ENCODE measurements around the gene TIMM44.
A peak's percentile ranks its signal among the peaks of the same experiment; 100 is the strongest.
"Not testable (repeated sequence)": the region's sequence is repeated elsewhere in the genome, so short reads cannot be mapped to it uniquely, and the experiment has no call there.

The TIMM44 gene

DNA sequence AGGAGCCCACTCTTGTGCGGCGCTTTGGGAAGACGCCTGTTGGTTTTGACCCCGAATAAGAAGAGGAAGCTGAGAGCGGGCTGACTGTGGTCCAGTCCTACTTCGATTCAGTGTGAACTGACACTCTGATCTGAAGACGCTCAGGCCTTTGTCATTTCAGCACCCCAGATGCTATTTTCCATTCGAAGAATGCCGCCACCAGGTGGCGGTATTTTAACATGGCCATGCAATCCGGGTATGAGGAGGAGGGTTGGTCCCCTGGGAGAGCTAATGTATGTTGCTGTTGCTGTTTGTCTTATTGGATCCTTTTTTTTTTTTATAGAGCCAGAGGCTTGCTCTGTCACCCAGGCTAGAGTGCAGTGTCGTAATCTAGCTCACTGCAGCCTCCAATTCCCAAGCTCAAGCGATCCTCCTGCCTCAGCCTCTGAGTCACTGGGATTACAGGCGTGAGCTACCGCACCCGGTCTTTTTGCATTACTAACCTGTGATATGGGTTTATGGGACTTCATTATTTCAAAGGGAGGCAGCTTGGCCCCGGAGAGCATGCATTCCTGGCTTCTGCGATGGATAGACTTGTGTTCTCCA lies 803 bp upstream of the TIMM44 start:
- DNase-seq (ENCODE audit: low read depth in 2 of 2): peak; percentile 70 to 74

DNA sequence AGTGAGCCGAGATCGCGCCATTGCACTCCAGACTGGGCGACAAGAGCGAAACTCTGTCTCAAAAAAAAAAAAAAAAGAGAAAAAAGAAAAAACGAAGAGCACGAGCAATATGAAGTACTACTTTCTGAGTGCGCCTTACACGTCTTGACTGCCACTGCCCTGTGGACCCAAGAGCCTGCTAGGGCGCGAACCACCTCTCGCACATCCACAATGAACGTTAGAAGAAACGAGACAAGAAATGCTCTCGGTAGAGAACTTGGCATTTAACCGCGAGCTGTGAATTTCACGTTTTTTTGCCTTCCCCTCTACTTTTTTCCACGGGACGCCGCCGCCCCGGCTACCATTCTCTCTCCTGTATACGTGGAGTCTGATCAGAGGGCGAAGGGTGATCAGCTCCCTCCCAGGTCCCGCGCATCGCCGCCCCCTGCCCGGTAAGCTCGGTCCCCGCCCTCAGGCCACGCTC lies 454 bp downstream of the TIMM44 start:
- no peak for DNase-seq (ENCODE audit: low read depth in 2 of 2)

DNA sequence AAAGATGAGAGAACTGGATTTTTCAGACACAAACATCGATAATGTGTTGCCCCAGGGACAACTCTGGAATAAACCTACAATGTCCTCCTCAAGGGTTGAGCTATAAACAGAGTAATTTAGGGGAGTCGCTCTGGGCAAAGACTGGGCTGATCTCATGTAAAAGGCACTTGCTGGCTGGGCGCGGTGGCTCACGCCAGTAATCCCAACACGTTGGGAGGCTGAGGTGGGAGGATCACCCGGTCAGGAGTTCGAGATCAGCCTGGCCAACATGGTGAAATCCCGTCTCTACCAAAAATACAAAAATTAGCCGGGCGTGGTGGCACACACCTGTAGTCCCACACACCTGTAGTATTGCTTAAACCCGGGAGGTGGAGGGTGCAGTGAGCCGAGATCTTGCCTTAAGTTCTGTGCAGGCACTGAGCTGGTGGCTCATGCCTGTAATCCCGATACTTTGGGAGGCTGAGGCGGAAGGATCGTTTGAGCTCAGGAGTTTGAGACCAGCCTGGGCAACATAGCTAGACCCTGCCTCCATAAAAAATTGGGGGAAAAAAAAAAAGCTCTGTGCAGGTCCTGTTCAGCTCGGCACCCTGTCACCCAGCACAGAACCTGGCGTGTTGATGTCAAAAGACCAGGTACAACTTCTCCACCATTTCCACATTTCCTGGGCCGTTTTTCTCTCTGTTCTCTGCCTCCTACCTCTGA lies 1.4 kb downstream of the TIMM44 start:
- no peak for DNase-seq (ENCODE audit: low read depth in 2 of 2)

DNA sequence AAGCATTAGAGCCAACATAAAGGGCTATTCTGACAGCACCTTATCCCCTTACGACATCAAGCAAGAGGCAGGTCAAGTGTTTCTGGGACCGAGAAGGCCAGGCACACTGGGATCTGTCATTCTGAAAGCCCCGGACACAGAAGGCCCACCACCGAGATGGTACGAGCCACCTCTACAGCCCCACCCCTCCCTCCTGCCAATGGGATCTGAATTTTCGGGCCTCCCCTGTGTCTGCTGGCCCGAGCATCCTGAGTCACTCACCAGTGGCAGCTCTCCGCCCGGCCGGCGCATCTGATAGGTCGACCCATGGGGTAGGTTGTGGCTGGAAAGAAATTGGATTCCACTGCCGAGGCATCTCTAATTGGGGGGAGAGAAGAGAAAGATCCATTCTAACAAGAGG lies 2.6 kb downstream of the TIMM44 start:
- no peak for DNase-seq (ENCODE audit: low read depth in 2 of 2)

DNA sequence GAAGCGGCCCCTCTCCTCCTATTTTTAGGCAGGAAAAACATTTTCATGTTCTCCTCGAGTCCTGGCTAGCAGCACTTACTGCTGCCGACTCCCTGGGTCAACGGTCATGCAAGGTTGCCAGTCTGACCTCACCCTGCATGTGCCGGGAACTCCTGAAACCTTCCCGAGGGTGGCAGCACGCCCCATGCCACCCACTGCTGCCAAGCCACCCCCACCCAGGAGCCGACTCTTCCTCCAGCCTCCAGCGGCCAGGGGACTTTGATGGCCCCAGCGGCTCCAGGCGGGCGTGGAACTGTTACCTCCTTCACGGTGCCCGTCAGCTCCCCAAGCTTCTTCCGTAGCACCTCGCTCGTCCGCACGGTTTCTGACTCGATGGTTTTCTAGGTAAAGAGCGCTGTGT lies 8.7 kb downstream of the TIMM44 start:
- DNase-seq (ENCODE audit: low read depth in 2 of 2): no peak

DNA sequence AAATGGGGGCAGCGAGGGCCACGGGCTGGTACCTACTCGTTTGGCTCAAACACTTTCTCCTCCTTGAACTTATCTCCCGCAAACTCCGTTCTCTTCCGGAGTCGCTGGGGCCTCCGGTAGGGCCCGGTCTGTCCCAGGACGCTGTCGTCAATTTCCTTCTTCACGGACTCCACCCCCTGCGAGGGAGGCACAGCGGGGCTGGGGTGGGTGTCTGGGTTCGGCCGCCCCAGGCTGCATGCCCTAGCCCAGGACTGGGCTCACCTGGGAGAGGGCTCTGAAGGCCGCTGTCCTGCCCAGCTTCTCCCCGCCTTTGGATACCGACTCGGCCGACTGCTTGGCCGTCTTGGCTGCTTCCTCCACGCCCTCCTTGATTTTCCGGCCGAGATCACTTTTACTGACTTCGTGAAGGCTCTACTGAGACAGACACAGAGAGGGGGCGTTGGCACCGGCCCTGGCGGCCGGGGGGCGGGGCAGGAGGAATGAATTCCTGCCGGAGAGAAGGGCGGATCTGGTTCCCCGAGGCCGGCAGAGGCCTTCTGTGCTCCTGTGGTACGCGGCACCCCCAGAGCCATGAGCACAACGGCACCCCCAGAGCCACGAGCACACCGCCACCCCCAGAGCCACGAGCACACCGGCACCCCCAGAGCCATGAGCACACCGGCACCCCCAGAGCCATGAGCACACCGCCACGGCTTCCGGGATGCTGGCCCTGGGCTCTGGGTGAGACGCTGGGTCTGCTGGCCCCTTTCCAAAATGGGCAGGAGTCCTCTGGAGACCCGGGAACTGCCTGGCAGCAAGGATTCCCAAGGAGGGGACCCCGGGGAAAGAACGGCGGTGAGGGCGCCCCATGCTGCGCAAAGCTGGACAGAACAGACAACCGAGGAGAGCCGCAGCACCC lies 9.4 kb downstream of the TIMM44 start:
- no peak for DNase-seq (ENCODE audit: low read depth in 2 of 2)

DNA sequence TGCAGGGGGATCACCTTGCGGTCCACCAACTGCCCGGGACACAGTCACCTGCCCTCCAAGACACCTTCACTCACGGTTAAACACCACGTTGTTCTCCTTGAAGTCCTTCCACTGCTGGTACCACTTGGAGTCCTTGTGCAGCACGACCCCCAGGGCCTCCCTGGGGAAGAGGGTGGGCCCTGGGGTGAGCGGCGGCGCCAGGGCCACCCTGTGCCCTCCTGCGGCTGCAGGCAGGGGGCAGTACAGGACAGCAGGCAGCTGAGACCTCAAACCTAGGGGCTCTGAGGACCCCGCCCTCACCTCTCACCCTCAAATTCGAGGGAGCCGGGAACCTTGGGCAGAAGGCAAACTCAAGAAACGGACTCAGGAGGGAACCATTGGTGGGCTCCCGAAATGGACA lies 10.1 kb downstream of the TIMM44 start:
- DNase-seq (ENCODE audit: low read depth in 2 of 2): no peak

DNA sequence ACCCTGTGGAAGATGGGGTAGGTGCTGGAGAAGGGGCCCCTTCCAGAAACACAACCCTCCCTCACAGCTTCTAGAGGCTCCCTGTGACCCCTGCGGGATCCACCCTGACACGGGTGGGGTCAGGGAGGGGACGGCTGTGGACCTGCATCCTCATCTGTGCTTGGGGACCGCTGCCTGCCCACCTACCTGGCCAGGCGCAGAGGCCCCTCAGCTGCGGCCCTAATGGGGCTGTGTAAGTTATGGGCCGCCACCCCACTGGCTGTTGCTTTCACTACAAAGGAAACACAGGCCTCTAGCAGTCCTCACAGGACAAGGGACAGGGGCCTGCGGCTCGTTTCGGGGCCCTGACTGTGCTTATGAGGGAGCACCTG lies 10.6 kb downstream of the TIMM44 start:
- no peak for DNase-seq (ENCODE audit: low read depth in 2 of 2)

DNA sequence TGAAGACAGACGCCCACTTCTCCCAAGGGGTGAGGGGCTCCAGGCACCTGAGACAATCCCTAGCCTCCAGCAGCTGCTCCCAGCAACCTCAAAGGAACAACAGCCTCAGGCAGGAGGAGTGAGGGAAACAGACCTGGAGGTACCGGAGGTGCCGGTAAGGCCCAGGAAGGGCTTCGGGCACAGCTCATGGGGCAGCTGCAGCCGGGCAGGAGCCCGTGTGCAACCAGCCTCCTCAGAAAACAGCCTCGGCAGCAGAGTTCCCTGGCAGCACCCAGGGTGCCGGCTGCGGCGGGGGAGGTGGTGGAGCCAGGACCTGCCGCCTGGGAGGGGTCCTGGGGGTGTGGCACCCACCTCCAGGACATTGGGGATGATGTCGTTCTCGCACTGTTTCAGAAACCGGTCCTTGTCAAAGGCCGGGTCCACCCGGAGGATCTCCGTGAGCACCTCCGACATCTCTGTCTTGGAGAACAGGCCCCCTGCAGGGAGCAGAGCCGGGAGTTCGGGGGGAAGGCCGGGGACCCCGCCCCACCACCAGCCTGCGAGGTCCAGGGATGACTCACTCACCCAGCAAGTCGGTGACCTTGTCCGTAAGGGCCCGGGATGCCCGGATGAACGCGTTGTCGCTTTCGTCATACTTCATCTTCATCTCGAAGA lies 11.1 kb downstream of the TIMM44 start:
- DNase-seq (ENCODE audit: low read depth in 2 of 2): no peak

DNA sequence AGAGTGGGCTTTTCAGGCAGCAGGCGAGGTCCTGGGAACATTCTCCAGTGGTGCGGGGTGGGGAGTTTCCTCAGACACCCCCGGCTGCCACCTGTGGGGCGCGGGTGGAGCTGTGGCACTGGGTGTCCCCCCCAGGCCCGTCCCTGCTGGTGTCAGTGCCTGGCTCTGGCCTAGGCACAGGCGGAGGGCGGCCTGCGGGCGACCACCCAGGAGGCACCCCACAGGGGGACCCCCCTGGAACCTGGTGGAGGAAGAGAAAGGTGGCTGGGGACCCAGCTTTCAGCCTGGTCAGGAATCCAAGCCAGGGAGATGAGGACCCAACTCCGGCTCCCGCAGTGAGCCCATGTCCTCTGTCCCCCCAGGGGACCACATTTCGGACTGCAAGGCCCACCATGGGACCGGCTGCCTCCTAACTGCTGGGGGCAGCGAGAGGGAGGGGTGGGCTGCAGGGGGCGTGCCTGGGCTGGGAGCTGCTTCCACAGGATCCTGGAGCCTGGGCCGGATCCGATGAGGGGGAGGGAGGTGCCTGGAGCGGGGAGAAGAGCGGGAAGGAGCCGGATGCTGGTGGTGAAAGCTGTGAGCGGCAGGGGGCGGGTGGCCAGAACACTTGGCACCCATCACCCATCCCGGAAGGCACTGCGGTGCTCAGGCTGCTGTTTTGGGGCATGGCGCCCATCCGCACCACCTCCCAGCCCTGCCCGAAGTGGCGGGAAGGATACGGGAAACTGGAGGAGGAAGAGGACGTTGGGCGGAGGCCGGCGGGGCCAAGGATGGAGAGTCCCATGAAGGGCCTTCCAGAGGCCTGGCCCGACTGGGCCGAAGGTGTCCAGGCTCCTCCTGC lies 12.0 kb downstream of the TIMM44 start:
- no peak for DNase-seq (ENCODE audit: low read depth in 2 of 2)

DNA sequence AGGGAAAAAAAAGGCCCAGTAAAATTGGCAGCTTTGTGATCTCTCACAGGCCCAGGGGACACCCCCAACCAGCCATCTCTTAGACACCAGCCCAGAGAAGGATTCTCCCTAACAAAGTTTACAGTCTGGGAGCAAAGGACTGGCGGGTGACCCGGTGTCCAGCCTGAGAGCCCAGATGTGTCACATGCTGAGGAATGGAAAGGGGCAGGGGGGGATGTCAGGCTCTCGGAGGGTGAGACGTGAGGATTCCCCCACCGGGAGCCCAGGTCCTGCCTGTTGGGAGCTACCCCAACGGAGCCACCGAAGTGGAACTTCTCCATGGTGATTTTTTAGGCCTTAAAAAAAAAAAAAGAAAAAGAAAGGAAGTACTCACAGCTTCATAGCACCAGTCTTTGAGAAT lies 12.7 kb downstream of the TIMM44 start:
- DNase-seq (ENCODE audit: low read depth in 2 of 2): no peak

DNA sequence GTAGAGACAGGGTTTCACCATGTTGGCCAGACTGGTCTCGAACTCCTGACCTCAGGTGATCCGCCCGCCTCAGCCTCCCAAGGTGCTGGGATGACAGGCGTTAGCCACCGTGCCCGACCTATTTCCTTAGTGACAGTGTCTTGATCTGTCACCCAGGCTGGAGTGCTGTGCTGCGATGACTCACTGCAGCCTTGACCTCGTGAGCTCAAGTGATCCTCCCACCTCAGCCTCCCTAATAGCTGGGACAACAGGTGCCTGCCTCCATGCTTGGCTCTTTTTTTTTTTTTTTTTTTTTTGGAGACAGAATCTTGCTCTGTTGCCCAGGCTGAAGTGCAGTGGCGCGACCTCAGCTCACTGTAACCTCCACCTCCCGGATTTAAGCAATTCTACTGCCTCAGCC lies 13.4 kb downstream of the TIMM44 start:
- DNase-seq (ENCODE audit: low read depth in 2 of 2): not testable (repeated sequence)

DNA sequence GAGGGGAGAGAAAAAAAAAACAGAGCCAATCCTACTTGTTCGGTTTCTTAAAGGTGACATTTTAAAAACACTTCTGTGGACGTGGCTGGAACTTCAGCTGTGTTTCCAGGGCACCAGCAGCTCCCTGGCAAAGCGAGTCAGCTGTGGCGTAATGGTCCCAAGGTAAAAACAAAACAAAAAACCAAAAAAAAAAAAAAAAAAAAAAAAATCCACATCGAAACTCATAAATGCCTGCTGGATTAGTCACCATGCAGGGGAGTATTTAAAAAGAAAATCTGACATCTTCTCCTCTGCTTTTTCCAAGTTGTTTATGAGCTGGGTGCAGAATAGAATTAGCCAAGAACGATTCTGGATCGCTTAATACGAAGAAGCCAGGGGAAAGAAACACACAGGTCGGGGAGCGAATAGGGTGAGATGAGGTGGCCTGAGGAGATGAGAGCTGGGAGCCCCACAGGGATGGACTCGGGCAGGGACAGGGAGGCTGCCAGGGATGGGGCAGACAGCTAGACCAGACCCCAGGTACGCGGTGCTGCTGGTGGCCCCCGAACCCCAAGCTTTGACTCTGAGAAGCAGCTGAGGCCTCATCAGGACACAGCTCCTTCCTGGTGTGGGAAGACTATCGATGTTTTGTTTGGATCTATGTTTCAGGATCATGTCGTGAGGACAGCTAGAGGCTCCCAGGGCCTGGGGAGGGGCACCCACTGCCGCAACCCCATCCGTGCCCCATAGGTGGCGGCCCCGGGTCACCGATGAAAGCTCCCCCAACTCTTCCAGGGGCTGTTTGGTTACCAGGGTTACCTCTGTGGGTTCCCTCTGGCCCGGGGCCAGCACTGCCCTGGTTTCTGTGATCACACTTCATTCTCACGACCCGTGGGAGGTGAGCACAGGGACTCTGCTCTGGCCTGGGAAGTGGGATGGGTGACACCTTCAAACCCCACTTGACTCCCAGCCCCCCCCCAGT lies 14.4 kb downstream of the TIMM44 start:
- no peak for DNase-seq (ENCODE audit: low read depth in 2 of 2)

DNA sequence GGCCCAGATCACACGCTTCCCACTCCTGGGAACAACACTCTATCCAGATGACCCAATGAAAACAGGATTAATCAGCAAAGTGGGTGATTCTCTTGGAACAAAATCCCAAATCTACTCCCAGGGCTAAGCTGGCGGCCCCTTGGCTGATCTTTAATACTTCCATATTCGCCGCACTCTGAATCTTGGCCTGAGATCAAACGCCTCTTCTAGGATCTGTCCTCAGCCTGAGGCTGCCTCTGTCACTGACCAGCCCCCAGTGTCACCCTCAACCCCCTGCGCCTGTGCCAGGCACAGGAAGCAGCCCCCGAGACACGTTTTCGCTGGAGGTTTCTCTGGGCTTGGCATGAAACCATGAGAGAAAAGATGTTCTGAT lies 15.1 kb downstream of the TIMM44 start:
- no peak for DNase-seq (ENCODE audit: low read depth in 2 of 2)

DNA sequence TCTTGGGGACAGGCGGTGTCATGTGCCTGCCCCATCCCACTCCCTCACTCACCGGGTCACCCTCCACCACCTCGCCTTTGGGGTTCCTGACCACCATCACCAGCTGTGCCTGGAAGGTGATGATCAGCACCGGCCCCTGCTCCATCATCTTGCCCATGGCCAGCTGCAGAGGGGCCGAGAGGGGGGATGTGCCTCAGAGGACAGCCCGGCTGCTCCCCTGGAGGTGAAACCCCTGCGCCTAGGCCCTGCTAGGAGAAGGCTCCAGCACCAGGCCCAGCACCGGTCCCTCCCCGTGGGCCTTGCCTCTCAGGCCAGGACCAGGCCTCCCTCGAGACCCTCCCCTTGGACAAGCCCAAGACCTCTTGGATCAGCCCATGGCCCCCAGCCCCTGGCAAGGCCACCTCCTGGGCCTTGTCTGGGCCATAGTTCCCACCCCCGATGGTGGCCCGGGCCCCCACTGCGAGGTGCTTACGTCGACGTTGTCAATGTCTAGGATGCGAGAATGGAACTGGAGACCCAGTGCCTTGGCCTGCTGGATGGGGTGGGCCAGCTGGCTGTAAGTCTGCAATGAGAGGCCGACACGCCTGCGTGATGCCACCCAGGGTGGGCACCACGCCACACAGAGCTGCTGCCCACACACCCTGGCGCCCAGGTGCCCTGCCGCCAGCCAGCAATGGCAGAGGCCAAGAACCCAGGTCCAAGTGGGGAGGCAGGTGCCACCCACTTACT lies 15.7 kb downstream of the TIMM44 start:
- no peak for DNase-seq (ENCODE audit: low read depth in 2 of 2)

DNA sequence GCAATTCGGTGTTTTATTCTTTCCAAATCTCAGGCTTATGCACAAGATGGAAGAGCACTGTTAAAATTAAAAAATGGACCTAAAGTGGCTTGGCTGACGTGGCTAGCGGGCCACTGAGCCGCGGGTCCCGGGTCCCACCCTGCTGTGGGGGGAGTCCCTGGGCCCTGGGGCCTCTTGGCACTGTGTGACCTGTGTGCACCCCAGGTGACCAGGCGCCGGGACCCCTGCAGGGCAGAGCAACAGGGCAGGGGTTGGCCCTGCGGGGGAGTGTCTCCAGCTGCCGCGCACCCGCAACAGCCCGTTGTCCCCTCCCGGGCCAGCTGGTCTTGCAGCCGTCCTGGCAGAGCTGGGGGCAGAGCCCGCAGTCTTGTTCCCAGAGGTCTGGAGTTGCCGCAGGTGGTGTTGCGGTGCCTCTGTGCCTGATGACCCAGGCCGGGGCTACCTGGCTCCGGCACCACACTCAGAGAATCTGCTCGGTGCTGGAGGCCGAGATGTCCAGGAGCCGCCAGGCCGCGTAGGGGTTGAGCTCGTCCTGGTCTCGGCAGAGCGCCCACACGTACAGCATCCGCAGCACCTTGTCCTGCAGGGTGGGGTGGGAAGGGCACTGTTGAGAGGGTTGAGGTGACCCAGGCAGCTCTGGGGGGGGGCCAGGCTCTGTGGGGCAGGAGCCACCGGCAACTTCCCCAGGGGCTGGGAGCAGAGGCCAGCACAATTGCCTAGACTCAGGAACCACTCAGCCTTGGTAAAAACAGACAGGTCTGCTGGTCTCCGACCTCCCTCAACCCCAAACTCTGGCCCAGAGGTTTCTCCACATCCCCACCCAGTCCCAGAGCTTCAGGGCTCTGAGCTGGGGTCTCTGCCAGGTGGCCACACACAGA lies 16.5 kb downstream of the TIMM44 start:
- no peak for DNase-seq (ENCODE audit: low read depth in 2 of 2)

DNA sequence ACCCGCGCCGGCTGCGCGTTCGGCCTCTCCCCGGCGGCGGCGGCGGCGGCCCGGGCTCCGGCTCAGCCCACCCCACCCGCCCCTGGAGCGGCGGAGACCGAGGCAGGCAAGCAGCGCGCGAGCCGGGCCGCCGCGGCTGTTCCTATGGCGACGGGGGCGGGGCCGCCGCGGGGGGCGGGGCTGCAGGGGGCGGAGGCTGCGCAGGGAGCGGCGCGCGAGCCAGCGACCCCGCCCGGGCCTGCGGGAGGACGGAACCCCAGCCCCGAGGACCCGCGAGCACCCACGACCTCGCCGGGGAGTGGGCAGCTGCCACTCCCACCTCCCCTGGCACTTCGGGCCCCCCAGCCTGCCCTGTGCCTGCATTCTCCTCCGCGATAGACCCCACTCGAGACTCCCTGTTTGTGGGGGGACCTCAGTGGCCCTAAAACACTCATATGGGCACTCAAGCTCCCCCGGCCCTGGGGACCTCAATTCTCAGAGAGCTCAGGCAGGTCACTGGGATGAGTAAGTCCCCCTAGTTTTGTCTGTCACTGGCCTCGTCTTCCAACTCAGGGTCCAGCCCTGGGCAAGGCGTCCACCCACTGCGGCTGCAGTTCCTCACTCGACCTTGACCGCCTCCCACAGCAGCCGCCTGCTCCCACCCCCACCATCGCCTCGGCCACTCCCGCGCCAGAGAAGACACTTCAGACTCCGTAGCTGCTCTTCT lies 17.3 kb downstream of the TIMM44 start, which contains the start of gene CTXN1:
CTXN1 (minus strand) TSS at position 115 of the 706 bp plus-strand sequence. CDS start 597 bp downstream, outside the sequence.
- peak; percentile 47 to 61 for DNase-seq (ENCODE audit: low read depth in 2 of 2)

All from activated CD8-positive, alpha-beta memory T cell treated with anti-CD3 and anti-CD28 coated beads for 4 hours (primary cell).